C1 segment of cervical spinal cord (tissue), 14 donors: ENCODE data around the gene TM4SF5.

Experiments
- DNase-seq, 14 donors: peaks; one replicate each; lab custom pipeline; 2025; lab: John Stamatoyannopoulos, UW

Gene TM4SF5

GRCh38 chr17:4744999-4745969, 26.4 kb upstream of the TM4SF5 start:
- DNase-seq: no peak

- peak in 1 of 14 donors; percentile 16 for DNase-seq
These were observed 23.8 kb upstream of the TM4SF5 start for GRCh38 chr17:4747847-4748246.

- no peak for DNase-seq
These were observed 23.0 kb upstream of the TM4SF5 start for GRCh38 chr17:4748686-4749085.

GRCh38 chr17:4750606-4751005, 21.1 kb upstream of the TM4SF5 start:
- DNase-seq: no peak

GRCh38 chr17:4751932-4752331, 19.8 kb upstream of the TM4SF5 start:
- no peak for DNase-seq

GRCh38 chr17:4753392-4753791, 18.3 kb upstream of the TM4SF5 start:
- DNase-seq: no peak

GRCh38 chr17:4759776-4760236, 11.9 kb upstream of the TM4SF5 start:
- DNase-seq: no peak

GRCh38 chr17:4764595-4764994, 7.1 kb upstream of the TM4SF5 start:
- DNase-seq: no peak

- no peak for DNase-seq
These were observed 5.5 kb upstream of the TM4SF5 start for GRCh38 chr17:4766201-4766600.

GRCh38 chr17:4766723-4767122, 5.0 kb upstream of the TM4SF5 start:
- DNase-seq: no peak

GRCh38 chr17:4768298-4768697, 3.4 kb upstream of the TM4SF5 start:
- DNase-seq: no peak

- no peak for DNase-seq
These were observed 2.1 kb upstream of the TM4SF5 start for GRCh38 chr17:4769628-4770027.

- DNase-seq: no peak
These were observed 538 bp downstream of the TM4SF5 start for GRCh38 chr17:4772235-4772613.

- DNase-seq: no peak
These were observed 6.5 kb downstream of the TM4SF5 start for GRCh38 chr17:4777969-4778760.

GRCh38 chr17:4780325-4780955, 8.8 kb downstream of the TM4SF5 start:
- no peak for DNase-seq

- peak in 1 of 14 donors; percentile 8 for DNase-seq
These were observed 11.0 kb downstream of the TM4SF5 start for GRCh38 chr17:4782652-4783051.

- no peak for DNase-seq
These were observed 13.8 kb downstream of the TM4SF5 start for GRCh38 chr17:4785311-4786105.

GRCh38 chr17:4786106-4786511, 14.4 kb downstream of the TM4SF5 start, which contains the start of gene VMO1:
TSS of gene VMO1 (minus strand) at chr17:4786364. CDS start at chr17:4786352, 12 bp downstream.
- peak in 5 of 14 donors; percentile 5 to 27 (median 19) for DNase-seq

- DNase-seq: peak in 1 of 14 donors; percentile 18
These were observed 14.8 kb downstream of the TM4SF5 start for GRCh38 chr17:4786516-4786915.

GRCh38 chr17:4788159-4788806, 16.6 kb downstream of the TM4SF5 start:
- DNase-seq: no peak
